Embryonic facial prominence (tissue), 1 donor: Measurements from ENCODE around the gene PCDHB5.
"Not testable (repeated sequence)": the region's sequence is repeated elsewhere in the genome, so short reads cannot be mapped to it uniquely, and the experiment has no call there.

Experiments
- DNase-seq: peaks from one replicate; pipeline ENCODE4 v3.0.0-alpha.2; 2016; ENCODE audit errors: extremely low spot score

PCDHB5 gene

GRCh38 chr5:141152096-141152495 lies 17.1 kb downstream of the PCDHB5 start:
- not testable (repeated sequence) for DNase-seq

GRCh38 chr5:141155540-141156374 lies 20.8 kb downstream of the PCDHB5 start:
- no peak for DNase-seq

GRCh38 chr5:141157356-141157755 lies 22.4 kb downstream of the PCDHB5 start:
- not testable (repeated sequence) for DNase-seq

GRCh38 chr5:141157901-141158300 lies 22.9 kb downstream of the PCDHB5 start:
- not testable (repeated sequence) for DNase-seq

- no peak for DNase-seq
These were observed 37.6 kb downstream of the PCDHB5 start, which contains the start of gene PCDHB7 for GRCh38 chr5:141172381-141173204. Gene PCDHB7 (plus strand): TSS chr5:141172644. CDS start chr5:141172836, 192 bp downstream.

- not testable (repeated sequence) for DNase-seq
These were observed 39.5 kb downstream of the PCDHB5 start for GRCh38 chr5:141174291-141175104.

- DNase-seq: no peak
These were observed 40.9 kb downstream of the PCDHB5 start for GRCh38 chr5:141175933-141176332.

GRCh38 chr5:141177577-141178191 lies 42.7 kb downstream of the PCDHB5 start, which contains the start of gene PCDHB8:
Gene PCDHB8 (plus strand): TSS chr5:141177790. CDS start chr5:141178035, 245 bp downstream.
- DNase-seq: not testable (repeated sequence)

GRCh38 chr5:141179371-141179770 lies 44.4 kb downstream of the PCDHB5 start:
- DNase-seq: not testable (repeated sequence)

- DNase-seq: not testable (repeated sequence)
These were observed 44.9 kb downstream of the PCDHB5 start for GRCh38 chr5:141179876-141180275.

- DNase-seq: no peak
These were observed 45.3 kb downstream of the PCDHB5 start for GRCh38 chr5:141180313-141180712.

GRCh38 chr5:141182248-141182647 lies 47.2 kb downstream of the PCDHB5 start, which contains the start of gene PCDHB16:
Gene PCDHB16 (plus strand): TSS chr5:141182387. CDS start chr5:141182560, 173 bp downstream.
- DNase-seq: no peak

- not testable (repeated sequence) for DNase-seq
These were observed 49.3 kb downstream of the PCDHB5 start for GRCh38 chr5:141184117-141184855.

GRCh38 chr5:141186897-141187512 lies 52.0 kb downstream of the PCDHB5 start, which contains the start of gene PCDHB9:
Gene PCDHB9 (plus strand): TSS chr5:141187161. CDS start chr5:141187319, 158 bp downstream.
- no peak for DNase-seq
